ENCODE results near the gene DAB1.

DNA sequence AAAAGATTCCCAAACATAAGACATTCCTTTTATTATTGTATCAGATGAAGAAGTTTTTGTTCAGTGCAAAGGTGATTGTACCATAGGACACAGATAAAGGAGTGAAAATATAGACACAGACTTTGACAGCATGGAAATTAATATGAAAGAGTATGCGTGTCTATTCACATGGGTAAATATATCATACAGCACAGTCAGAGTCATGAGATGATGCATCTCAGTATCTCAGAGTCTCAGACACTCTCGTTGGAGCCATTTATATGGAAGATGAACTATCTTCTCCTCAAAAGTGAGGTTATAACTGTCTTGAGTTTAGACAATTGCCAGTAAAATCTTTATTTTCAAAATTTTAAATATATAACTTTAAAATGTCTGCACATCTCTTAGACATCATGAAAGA, 299.7 kb downstream of the DAB1 start:
- no peak for TF ChIP-seq EP300 (IDR thresholded peaks at IDR 0.05)
- TF ChIP-seq POLR2A (IDR thresholded peaks at IDR 0.05), result no peak

All from upper lobe of left lung (tissue), 4 donors.